ENCODE measurements around the gene TOMM22.

Gene TOMM22

GRCh38 chr22:38713921-38714320, 32.2 kb downstream of the TOMM22 start:
- H3K4me1 Mint-ChIP-seq = peaks cover 73% of the 10 kb centered on the region
- no peak for TF ChIP-seq CTCF (IDR thresholded peaks at IDR 0.05; ENCODE audit: unreplicated experiment in 3 of 3)
- H3K4me3 Mint-ChIP-seq = peak overlapping the region in 1 of 3 experiments; percentile 2
- peak overlapping the region; percentile 79 to 83 (median 81) for H3K27ac Mint-ChIP-seq
- peaks cover 25% of the 10 kb centered on the region for H3K36me3 Mint-ChIP-seq (ENCODE audit: low read depth)
- no peaks in the 10 kb centered on the region for H3K9me3 Mint-ChIP-seq
- no peaks in the 10 kb centered on the region for H3K27me3 Mint-ChIP-seq (ENCODE audit: low read depth)

- no peak for TF ChIP-seq CTCF (IDR thresholded peaks at IDR 0.05; ENCODE audit: unreplicated experiment in 3 of 3)
- H3K4me1 Mint-ChIP-seq = peaks cover 73% of the 10 kb centered on the region
- H3K9me3 Mint-ChIP-seq = no peaks in the 10 kb centered on the region
- peak overlapping the region; percentile 1 to 37 (median 15) for H3K4me3 Mint-ChIP-seq
- H3K36me3 Mint-ChIP-seq (ENCODE audit: low read depth) = peaks cover 25% of the 10 kb centered on the region
- H3K27me3 Mint-ChIP-seq (ENCODE audit: low read depth) = no peaks in the 10 kb centered on the region
- peak overlapping the region; percentile 79 to 88 (median 84) for H3K27ac Mint-ChIP-seq
Observed at GRCh38 chr22:38715176-38715764, 33.5 kb downstream of the TOMM22 start.

- Mint-ChIP-seq H3K27ac (peak overlapping the region in 2 of 3 experiments; percentile 79 to 84), H3K4me1 (peaks cover 70% of the 10 kb centered on the region), H3K4me3 (no peak overlapping the region), H3K27me3 (ENCODE audit: low read depth) (no peaks in the 10 kb centered on the region), H3K36me3 (ENCODE audit: low read depth) (peaks cover 25% of the 10 kb centered on the region), H3K9me3 (no peaks in the 10 kb centered on the region)
- no peak for TF ChIP-seq CTCF (IDR thresholded peaks at IDR 0.05; ENCODE audit: unreplicated experiment in 3 of 3)
Observed at GRCh38 chr22:38715852-38716251, 34.1 kb downstream of the TOMM22 start.

GRCh38 chr22:38716271-38716670, 34.5 kb downstream of the TOMM22 start:
- no peak for TF ChIP-seq CTCF (IDR thresholded peaks at IDR 0.05; ENCODE audit: unreplicated experiment in 3 of 3)
- peaks cover 66% of the 10 kb centered on the region for H3K4me1 Mint-ChIP-seq
- peaks cover 27% of the 10 kb centered on the region for H3K36me3 Mint-ChIP-seq (ENCODE audit: low read depth)
- H3K4me3 Mint-ChIP-seq = peak overlapping the region in 1 of 3 experiments; percentile 6
- H3K9me3 Mint-ChIP-seq = no peaks in the 10 kb centered on the region
- no peaks in the 10 kb centered on the region for H3K27me3 Mint-ChIP-seq (ENCODE audit: low read depth)
- H3K27ac Mint-ChIP-seq = peak overlapping the region in 1 of 3 experiments; percentile 71

GRCh38 chr22:38716826-38717225, 35.1 kb downstream of the TOMM22 start:
- Mint-ChIP-seq H3K27me3 (ENCODE audit: low read depth) (no peaks in the 10 kb centered on the region), H3K4me3 (peak overlapping the region in 2 of 3 experiments; percentile 23 to 25), H3K9me3 (no peaks in the 10 kb centered on the region), H3K4me1 (peaks cover 64% of the 10 kb centered on the region), H3K36me3 (ENCODE audit: low read depth) (peaks cover 32% of the 10 kb centered on the region), H3K27ac (peak overlapping the region; percentile 71 to 85 (median 83))
- TF ChIP-seq CTCF (IDR thresholded peaks at IDR 0.05; ENCODE audit: unreplicated experiment in 3 of 3) = no peak

- Mint-ChIP-seq H3K27ac (peak overlapping the region; percentile 71 to 85 (median 83)), H3K9me3 (no peaks in the 10 kb centered on the region), H3K36me3 (ENCODE audit: low read depth) (peaks cover 35% of the 10 kb centered on the region), H3K4me3 (peak overlapping the region in 1 of 3 experiments; percentile 4), H3K4me1 (peaks cover 60% of the 10 kb centered on the region), H3K27me3 (ENCODE audit: low read depth) (no peaks in the 10 kb centered on the region)
- TF ChIP-seq CTCF (IDR thresholded peaks at IDR 0.05; ENCODE audit: unreplicated experiment in 3 of 3) = no peak
Observed at GRCh38 chr22:38717244-38717643, 35.5 kb downstream of the TOMM22 start.
